H9 (cell line): ENCODE results near the gene CHSY3. TPM values are rescaled to one million over a fixed set of nuclear protein-coding genes. Genes with fewer than 3 reads are reported as not detected.

Experiments
- DNase-seq: peaks from one replicate; pipeline ENCODE4 v3.0.0-alpha.2; 2017
- H2AFZ ChIP-seq: one replicate; pipeline ENCODE4 v1.6.1; 2013; ENCODE audit warnings: mild to moderate bottlenecking, low read length, control low read depth, moderate library complexity
- H2AK5ac ChIP-seq: 2 replicates; pipeline ENCODE4 v1.6.1; 2013; ENCODE audit warnings: low read length, control low read depth, mixed read lengths; ENCODE audit not compliant: insufficient read length
- H2BK120ac ChIP-seq: one replicate; pipeline ENCODE4 v1.6.1; 2013; ENCODE audit warnings: low read depth, mild to moderate bottlenecking, low read length, control low read depth, inconsistent platforms; ENCODE audit not compliant: poor library complexity, severe bottlenecking
- H2BK12ac ChIP-seq: 2 replicates; pipeline ENCODE4 v1.6.1; 2013; ENCODE audit warnings: low read length, control low read depth, mixed read lengths, low read depth; ENCODE audit not compliant: insufficient read length
- H2BK15ac ChIP-seq: 2 replicates; pipeline ENCODE4 v1.6.1; 2013; ENCODE audit warnings: low read depth, low read length, control low read depth
- H2BK20ac ChIP-seq: one replicate; pipeline ENCODE4 v1.6.1; 2013; ENCODE audit warnings: low read depth, mild to moderate bottlenecking, low read length, control low read depth, inconsistent platforms; ENCODE audit not compliant: poor library complexity, severe bottlenecking
- H2BK5ac ChIP-seq: 2 replicates; pipeline ENCODE4 v1.6.1; 2013; ENCODE audit warnings: low read length, control low read depth, mixed read lengths; ENCODE audit not compliant: insufficient read length
- H3K14ac ChIP-seq: 2 replicates; pipeline ENCODE4 v1.6.1; 2013; ENCODE audit warnings: low read length, control low read depth; ENCODE audit not compliant: insufficient read depth
- H3K18ac ChIP-seq: 2 replicates; pipeline ENCODE4 v1.6.1; 2013; ENCODE audit warnings: low read depth, mild to moderate bottlenecking, mixed read lengths, low read length, control low read depth; ENCODE audit not compliant: insufficient read length
- H3K23ac ChIP-seq: 2 replicates; pipeline ENCODE4 v1.6.1; 2013; ENCODE audit warnings: low read length, control low read depth, mixed read lengths, low read depth; ENCODE audit not compliant: insufficient read length
- H3K23me2 ChIP-seq: 2 replicates; pipeline ENCODE4 v1.6.1; 2013; ENCODE audit warnings: low read depth, mild to moderate bottlenecking, mixed read lengths, low read length, control low read depth; ENCODE audit not compliant: insufficient read length, poor library complexity, severe bottlenecking
- H3K27ac ChIP-seq: 2 replicates; pipeline ENCODE4 v1.5.1; 2013; ENCODE audit warnings: low read length, control low read depth, mixed read lengths, low read depth; ENCODE audit not compliant: insufficient read length
- H3K27me3 ChIP-seq: 2 replicates; pipeline ENCODE4 v1.6.1; 2013; ENCODE audit warnings: low read length, control low read depth, inconsistent platforms; ENCODE audit not compliant: insufficient read depth
- H3K4ac ChIP-seq: 2 replicates; pipeline ENCODE4 v1.6.1; 2013; ENCODE audit warnings: low read depth, mild to moderate bottlenecking, control low read depth, inconsistent platforms, low read length, moderate library complexity
- H3K4me1 ChIP-seq: 2 replicates; pipeline ENCODE4 v1.6.1; 2013; ENCODE audit warnings: low read length, control low read depth, inconsistent platforms; ENCODE audit not compliant: insufficient read depth
- H3K4me2 ChIP-seq: 2 replicates; pipeline ENCODE4 v1.6.1; 2013; ENCODE audit warnings: low read length, control low read depth, mixed read lengths; ENCODE audit not compliant: insufficient read length, insufficient read depth
- H3K56ac ChIP-seq: 2 replicates; pipeline ENCODE4 v1.6.1; 2013; ENCODE audit warnings: low read depth, mild to moderate bottlenecking, mixed read lengths, low read length, control low read depth; ENCODE audit not compliant: insufficient read length
- H3K79me1 ChIP-seq: 2 replicates; pipeline ENCODE4 v1.6.1; 2013; ENCODE audit warnings: low read depth, mild to moderate bottlenecking, moderate library complexity, low read length, control low read depth, inconsistent platforms; ENCODE audit not compliant: insufficient read depth, poor library complexity, severe bottlenecking
- H3K79me2 ChIP-seq: 2 replicates; pipeline ENCODE4 v1.6.1; 2013; ENCODE audit warnings: low read length, control low read depth, inconsistent platforms; ENCODE audit not compliant: insufficient read depth
- H3K9ac ChIP-seq: 2 replicates; pipeline ENCODE4 v1.6.1; 2013; ENCODE audit warnings: low read length, control low read depth, mixed read lengths; ENCODE audit not compliant: insufficient read length; ENCODE audit errors: extremely low read depth
- H3K9me3 ChIP-seq: one replicate; pipeline ENCODE4 v1.6.1; 2013; ENCODE audit warnings: low read depth, low read length, inconsistent platforms; ENCODE audit not compliant: control insufficient read depth
- H3T11ph ChIP-seq: one replicate; pipeline ENCODE4 v1.6.1; 2013; ENCODE audit warnings: mild to moderate bottlenecking, low read length, control low read depth, inconsistent platforms
- H4K20me1 ChIP-seq: one replicate; pipeline ENCODE4 v1.6.1; 2013; ENCODE audit not compliant: control insufficient read depth, insufficient read length, insufficient read depth
- H4K5ac ChIP-seq: 2 replicates; pipeline ENCODE4 v1.6.1; 2013; ENCODE audit warnings: low read depth, mild to moderate bottlenecking, mixed read lengths, low read length, control low read depth; ENCODE audit not compliant: insufficient read length
- H4K8ac ChIP-seq: replicated peaks from 2 replicates; pipeline ENCODE4 v1.6.1; 2013; ENCODE audit warnings: low read length, control low read depth, mixed read lengths, low read depth; ENCODE audit not compliant: insufficient read length
- H4K91ac ChIP-seq: 2 replicates; pipeline ENCODE4 v1.6.1; 2013; ENCODE audit warnings: low read depth, mild to moderate bottlenecking, moderate library complexity, mixed read lengths, low read length, control low read depth; ENCODE audit not compliant: insufficient read length
- H3K27ac Mint-ChIP-seq, 3 experiments: 2 replicates in 2 of 3; 3 replicates in 1 of 3; pipeline ENCODE4 v1.8.0; 2020 to 2021; ENCODE audit warnings: mixed read lengths in 3 of 3, mild to moderate bottlenecking in 1 of 3, moderate library complexity in 1 of 3
- H3K27me3 Mint-ChIP-seq: 2 replicates; pipeline ENCODE4 v1.8.0; 2021; ENCODE audit warnings: low read depth, mild to moderate bottlenecking, moderate library complexity, mixed read lengths
- H3K36me3 Mint-ChIP-seq, 3 experiments: 2 replicates in 2 of 3; 3 replicates in 1 of 3; pipeline ENCODE4 v1.8.0; 2020 to 2021; ENCODE audit warnings: low read depth in 3 of 3, mixed read lengths in 3 of 3; ENCODE audit not compliant: insufficient read depth in 1 of 3
- H3K4me1 Mint-ChIP-seq, 2 experiments: 2 replicates each; pipeline ENCODE4 v1.8.0; 2020; ENCODE audit warnings: mixed read lengths in 2 of 2
- H3K4me3 Mint-ChIP-seq, 2 experiments: 2 replicates in 1 of 2; 3 replicates in 1 of 2; pipeline ENCODE4 v1.8.0; 2020 to 2021; ENCODE audit warnings: mild to moderate bottlenecking in 2 of 2, mixed read lengths in 2 of 2, moderate library complexity in 1 of 2
- H3K9me3 Mint-ChIP-seq, 2 experiments: 2 replicates in 1 of 2; 3 replicates in 1 of 2; pipeline ENCODE4 v1.8.0; 2020; ENCODE audit warnings: mild to moderate bottlenecking in 2 of 2, mixed read lengths in 2 of 2, moderate library complexity in 1 of 2
- CTCF ChIP-seq: fragments of 200-600 bp; sonication (generic); conservative IDR thresholded peaks from 3 replicates; pipeline ENCODE4 v1.8.0; 2021; ENCODE audit warnings: antibody characterized with exemption, mild to moderate bottlenecking
- WGBS: extraction: QIAGEN DNeasy Blood & Tissue Kit; methylation state at CpG from one replicate; pipeline ENCODE4 v1.1.7; 2013; ENCODE audit warnings: missing lambda C conversion rate, low lambda C conversion rate, mixed read lengths; ENCODE audit not compliant: insufficient read length; ENCODE audit errors: extremely low coverage; 5-methylcytosine and 5-hydroxymethylcytosine counted together
- total RNA-seq: library from RNA; stranded (reverse); gene quantifications from 2 replicates; pipeline ENCODE4 v1.2.1, GENCODE V29; 2021

CHSY3 gene
- total RNA-seq, 1 experiment from 2014 or later: 0.37 TPM

DNA sequence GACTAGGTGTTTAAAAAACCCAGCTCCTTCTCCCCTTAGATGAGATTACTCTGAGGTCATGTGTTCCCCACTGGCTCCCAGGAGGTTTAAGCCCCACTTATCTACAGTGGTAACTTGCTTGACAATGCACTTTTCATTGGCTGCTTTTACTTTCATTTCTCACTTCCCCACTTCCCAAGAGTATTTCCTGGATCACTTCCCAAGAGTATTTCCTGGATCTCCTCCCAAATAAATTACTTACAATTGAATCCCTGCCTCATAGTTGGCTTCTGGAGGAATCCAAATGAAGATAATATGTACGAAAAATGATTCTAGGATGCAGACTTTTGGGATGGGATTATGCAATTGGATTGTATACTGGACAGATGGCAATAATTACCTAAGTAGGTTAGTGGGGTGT is 47.1 kb upstream of the CHSY3 start:
- no CpG with 5 or more reads among the region's 1 CpG for WGBS
- no peak for TF ChIP-seq CTCF
- H3K27ac Mint-ChIP-seq: no peak overlapping the region
- no peaks in the 10 kb centered on the region for H3K36me3 Mint-ChIP-seq
- no peak overlapping the region for H2AFZ ChIP-seq
- no peaks in the 10 kb centered on the region for H3K9me3 Mint-ChIP-seq
- no peak overlapping the region for H2BK12ac ChIP-seq
- no peak overlapping the region for H3K4ac ChIP-seq
- DNase-seq: no peak
- H3K23me2 ChIP-seq: no peaks in the 10 kb centered on the region
- no peak overlapping the region for H2BK5ac ChIP-seq
- no peak overlapping the region for H2AK5ac ChIP-seq
- no peaks in the 10 kb centered on the region for H3K27me3 ChIP-seq
- H3K9me3 ChIP-seq: no peaks in the 10 kb centered on the region
- H3K4me1 ChIP-seq: no peaks in the 10 kb centered on the region
- H3K79me2 ChIP-seq: no peaks in the 10 kb centered on the region
- no peak overlapping the region for H3K14ac ChIP-seq
- no peaks in the 10 kb centered on the region for H4K20me1 ChIP-seq
- H2BK120ac ChIP-seq: no peak overlapping the region
- no peak overlapping the region for H4K5ac ChIP-seq
- H3K27me3 Mint-ChIP-seq: no peaks in the 10 kb centered on the region; the same call in 1 of the 2 replicates
- H2BK20ac ChIP-seq: no peak overlapping the region
- no peak overlapping the region for H4K91ac ChIP-seq
- H3K9ac ChIP-seq: no peak overlapping the region
- no peak overlapping the region for H3K27ac ChIP-seq
- H3K18ac ChIP-seq: no peak overlapping the region
- H3K4me2 ChIP-seq: no peak overlapping the region
- H3K23ac ChIP-seq: no peak overlapping the region
- H3K79me1 ChIP-seq: no peaks in the 10 kb centered on the region
- no peak overlapping the region for H3K56ac ChIP-seq
- no peak overlapping the region for H4K8ac ChIP-seq
- no peak overlapping the region for H3K4me3 Mint-ChIP-seq
- no peaks in the 10 kb centered on the region for H3K4me1 Mint-ChIP-seq
- H3T11ph ChIP-seq: no peak overlapping the region
- no peak overlapping the region for H2BK15ac ChIP-seq
